T-helper 9 cell (primary cell): ENCODE results near the gene MFSD6.
"Not testable (repeated sequence)": the region's sequence is repeated elsewhere in the genome, so short reads cannot be mapped to it uniquely, and the experiment has no call there.

ENCODE experiments used
- DNase-seq: peaks from one replicate; pipeline ENCODE4 v3.0.0-alpha.2; 2020

MFSD6 gene

GRCh38 chr2:190405995-190406394 is 2.2 kb upstream of the MFSD6 start:
- DNase-seq = no peak

- DNase-seq = no peak
Observed at GRCh38 chr2:190406805-190407204, 1.4 kb upstream of the MFSD6 start.

DNA sequence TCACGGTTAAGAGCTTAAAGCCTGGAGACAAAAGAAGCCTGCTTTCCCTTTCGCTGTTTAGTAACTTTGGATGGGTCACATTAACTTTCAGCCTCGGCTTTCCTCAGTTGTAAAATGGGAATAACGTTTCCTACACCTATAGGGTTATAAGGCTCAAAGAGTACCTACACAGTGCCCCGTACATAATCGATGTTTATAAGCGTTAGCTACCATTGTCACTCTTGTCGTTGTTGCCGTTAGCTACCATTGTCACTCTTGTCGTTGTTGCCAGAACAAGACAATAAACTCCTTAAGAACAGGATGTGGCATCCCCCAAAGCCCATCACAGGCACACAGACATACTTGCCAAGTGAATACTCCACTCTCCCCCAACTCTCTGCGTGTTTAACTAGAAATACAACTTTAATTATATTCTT is 901 bp upstream of the MFSD6 start:
- DNase-seq = no peak

DNA sequence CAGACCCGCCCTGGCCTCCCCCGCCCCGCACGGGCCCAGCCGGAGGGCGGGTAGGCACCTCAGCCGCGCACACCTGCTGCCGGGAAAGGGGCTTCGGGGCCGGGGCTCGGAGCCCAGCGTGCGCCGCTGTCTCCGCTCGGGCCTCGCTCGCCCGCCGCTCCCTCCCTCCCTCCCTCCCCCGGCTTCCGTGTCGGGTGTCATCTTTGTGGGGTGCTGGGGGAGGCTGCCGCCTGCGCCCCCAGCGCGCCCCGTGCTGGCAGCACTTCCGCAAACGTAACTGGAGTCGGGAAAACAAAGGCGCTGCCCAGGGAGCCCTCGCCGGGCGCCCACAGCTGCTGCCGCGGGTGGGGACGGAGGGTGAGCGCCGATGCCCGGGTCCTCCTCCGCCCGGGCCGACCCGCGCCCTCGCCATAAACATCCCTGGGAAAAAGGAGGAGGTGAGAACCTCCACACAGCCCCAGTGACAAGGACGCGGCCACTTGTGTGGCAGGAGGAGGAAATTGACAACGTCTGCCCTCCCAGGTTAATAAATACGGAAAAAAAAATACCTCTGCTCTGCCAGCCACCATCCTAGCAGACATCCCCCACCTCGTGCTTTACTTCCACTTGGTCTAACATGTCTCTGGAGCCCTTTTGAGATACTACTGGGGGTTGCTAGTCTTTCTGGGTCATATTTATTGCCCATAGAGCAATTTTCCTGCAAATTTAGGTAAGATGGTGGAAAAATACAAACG is 550 bp downstream of the MFSD6 start:
- DNase-seq = peak; percentile 71

- DNase-seq = no peak
Observed at GRCh38 chr2:190409616-190410015, 1.5 kb downstream of the MFSD6 start.

DNA sequence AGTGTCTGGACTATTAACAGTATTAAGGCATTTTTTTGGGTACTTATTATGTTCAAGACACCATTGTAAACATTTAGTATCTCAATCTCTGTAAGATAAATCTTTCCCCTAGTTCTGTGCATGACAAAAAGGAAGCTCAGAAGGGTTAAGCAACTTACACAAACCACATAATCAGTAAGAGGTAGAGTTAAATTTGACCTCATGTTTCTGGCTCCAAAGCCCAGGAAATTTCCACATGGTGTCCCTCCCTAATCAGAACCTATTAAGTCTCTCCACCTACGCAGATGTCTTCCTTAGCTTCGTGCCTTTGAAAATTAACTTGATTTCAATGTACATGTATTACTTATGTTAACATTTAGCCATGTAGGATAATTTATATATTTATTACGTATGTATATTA is 2.0 kb downstream of the MFSD6 start:
- DNase-seq = no peak

- DNase-seq = no peak
Observed at GRCh38 chr2:190412966-190413365, 4.8 kb downstream of the MFSD6 start.

DNA sequence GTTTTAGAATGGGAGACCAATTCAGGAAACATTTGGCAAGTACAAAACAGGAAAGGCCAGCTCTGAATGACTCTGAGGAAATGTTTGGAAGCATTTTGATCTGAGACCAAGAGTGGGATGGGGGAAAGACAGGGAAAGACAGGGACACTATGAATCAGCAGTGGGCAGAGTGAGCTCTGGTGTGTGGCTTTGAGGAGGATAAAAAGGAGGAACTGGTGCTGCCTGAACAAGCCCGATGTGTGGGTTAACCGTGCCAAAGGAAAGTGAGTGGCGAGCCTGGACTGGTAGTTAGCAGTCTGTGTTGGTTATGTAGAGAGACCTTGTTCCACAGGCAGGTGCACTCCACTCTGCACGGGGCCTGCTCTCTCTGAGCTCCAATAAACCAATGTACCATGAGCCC is 5.3 kb downstream of the MFSD6 start:
- DNase-seq = no peak

GRCh38 chr2:190415251-190415650 is 7.1 kb downstream of the MFSD6 start:
- no peak for DNase-seq

GRCh38 chr2:190415794-190416775 is 7.9 kb downstream of the MFSD6 start:
- DNase-seq = no peak

DNA sequence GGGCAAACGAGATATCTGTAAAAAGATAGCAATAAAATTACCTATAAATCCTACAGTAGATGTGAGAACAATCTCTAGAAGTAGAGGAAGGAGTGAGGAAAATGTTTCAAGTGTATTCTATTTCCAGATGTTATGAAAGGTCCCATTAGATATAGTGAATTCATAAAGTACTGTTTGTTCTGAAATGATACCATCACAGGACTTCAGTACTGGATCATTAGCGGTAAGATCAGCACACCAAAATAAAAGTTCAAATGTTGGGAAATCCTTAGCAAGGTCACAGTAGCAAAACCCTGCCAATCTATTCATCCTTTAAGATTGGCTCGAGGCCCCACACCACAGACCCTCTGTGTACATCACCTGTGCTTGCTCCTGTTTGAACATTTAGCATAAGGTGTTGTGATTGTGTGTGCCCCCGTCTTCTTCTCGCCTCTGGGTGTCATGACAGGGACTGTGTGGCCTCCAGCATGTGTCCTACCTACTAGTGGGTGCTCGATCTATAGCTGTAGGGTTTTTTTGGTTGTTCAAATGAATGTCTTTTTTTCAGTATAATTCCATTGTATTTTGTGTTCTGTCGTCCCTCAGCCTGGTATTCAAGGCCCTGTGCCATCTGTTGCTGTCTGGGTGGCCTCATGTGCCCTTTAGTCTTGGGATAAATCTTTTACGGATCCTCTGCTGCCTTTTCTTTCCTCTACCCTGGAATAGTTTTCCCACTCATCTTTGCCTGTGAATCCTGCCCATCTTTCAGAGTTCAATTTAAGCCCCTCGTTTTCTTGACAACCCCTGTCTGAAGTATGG is 9.1 kb downstream of the MFSD6 start:
- DNase-seq = no peak

GRCh38 chr2:190418727-190419126 is 10.6 kb downstream of the MFSD6 start:
- DNase-seq = no peak

- no peak for DNase-seq
Observed at GRCh38 chr2:190420801-190421200, 12.6 kb downstream of the MFSD6 start.

DNA sequence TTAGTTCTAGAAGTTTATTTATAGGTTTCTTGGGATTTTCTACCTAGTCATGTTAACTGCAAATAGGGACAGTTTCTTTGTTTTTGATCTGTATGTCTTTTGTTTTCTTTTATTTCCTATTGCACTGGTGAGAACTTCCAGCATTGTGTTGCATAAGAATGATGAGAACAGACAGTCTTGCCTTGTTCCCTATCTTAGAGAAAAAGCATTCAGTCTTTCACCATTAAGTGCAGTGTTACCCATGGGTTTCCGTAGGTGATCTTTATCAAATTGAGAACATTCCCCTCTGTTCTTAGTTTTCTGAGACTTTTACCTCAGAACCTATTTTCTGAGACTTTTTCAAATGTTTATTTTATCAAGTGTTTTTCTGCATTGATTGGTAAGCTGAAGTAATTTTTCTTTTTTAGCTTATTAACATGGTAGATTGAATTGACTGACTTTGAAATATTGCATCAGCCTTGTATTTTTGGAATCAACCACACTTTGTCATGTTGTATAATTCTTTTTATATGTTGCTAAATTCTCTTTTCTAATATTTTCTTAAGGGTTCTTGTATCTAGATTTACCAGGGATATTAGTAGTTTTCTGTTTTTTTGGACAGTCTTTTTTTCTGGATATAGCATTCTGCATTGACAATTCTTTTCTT is 17.2 kb downstream of the MFSD6 start:
- DNase-seq = no peak

GRCh38 chr2:190425883-190426658 is 17.9 kb downstream of the MFSD6 start:
- DNase-seq = no peak

DNA sequence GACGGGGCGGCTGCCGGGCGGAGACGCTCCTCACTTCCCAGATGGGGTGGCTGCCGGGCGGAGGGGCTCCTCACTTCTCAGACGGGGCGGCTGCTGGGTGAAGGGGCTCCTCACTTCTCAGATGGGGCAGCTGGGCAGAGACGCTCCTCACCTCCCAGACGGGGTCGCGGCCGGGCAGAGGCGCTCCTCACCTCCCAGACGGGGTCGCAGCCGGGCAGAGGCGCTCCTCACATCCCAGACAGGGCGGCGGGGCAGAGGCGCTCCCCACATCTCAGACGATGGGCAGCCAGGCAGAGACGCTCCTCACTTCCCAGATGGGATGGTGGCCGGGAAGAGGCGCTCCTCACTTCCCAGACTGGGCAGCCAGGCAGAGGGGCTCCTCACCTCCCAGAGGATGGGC is 22.7 kb downstream of the MFSD6 start:
- not testable (repeated sequence) for DNase-seq

DNA sequence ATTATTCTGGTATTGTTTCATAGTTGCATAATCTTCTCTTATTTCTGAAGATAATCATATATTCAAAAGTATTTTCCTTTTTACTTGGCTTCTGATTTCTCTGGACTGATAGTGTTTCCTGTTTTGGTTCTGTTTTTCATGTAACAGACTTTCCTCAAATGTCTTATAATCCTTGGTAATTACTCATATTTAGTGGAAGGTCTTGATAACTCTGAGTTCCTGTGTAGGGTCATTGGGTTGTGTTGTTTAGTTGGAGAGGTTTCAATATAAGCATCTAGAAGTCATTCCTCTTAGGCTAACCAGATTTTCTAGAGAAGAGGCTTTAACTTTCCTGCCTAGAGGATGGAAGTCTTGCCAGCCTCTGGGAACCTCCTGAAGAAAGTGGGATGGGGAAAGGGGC is 23.8 kb downstream of the MFSD6 start:
- DNase-seq = no peak

DNA sequence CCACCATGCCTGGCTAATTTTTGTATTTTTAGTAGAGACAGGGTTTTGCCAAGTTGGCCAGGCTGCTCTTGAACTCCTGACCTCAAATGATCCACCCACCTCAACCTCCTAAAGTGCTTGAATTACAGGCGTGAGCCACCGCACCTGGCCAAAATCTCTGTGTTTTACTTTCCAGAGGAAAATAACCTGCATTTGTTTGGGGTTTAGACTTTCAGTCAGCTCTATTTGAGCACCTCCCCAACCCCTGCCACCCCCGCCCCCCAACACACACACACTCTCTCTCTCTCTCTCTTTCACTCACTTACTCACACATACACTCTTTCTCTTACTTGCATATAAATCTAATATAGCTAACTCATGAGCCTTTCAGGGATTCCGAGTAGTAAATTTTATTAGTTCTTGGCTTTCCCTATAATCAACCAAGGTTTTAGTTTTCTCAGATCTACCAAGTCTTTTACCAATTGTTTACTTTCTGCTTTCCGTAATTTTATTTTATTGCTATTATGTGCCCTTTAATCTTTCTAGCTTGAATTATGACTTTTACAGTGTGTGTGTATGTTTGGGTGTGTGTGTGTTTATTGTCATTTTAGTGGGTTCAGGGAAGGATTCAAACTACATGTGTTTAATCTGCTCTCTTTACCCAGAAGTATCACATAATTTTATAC is 24.5 kb downstream of the MFSD6 start:
- DNase-seq = no peak

DNA sequence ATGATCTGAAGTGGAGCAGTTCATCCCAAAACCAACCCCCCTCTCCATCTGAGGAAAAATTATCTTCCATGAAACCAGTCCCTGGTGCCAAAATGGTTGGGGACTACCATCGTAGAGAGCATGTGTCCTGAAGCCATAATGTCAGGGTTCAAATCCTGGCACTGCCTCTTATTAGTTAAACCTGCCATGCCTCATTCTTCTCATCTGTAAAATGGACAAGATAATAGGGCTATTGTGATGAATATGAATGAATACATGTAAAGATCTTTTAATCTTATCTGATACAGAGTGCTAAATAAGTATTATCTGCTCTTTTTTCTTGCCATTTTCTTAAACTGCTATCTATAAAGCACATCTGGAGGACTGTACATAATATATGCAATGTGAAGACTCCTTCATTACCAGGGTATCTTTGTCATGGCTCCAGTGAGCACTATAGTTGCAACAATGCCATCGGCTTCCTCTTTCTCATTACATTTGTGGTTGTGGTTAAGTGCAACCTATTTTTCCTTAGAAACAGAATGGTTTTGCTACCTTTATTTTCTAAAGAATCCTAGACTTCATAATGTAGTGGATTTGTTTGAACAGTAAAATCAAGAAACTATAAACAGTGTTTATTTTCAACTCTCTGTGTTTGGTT is 27.0 kb downstream of the MFSD6 start:
- DNase-seq = no peak

DNA sequence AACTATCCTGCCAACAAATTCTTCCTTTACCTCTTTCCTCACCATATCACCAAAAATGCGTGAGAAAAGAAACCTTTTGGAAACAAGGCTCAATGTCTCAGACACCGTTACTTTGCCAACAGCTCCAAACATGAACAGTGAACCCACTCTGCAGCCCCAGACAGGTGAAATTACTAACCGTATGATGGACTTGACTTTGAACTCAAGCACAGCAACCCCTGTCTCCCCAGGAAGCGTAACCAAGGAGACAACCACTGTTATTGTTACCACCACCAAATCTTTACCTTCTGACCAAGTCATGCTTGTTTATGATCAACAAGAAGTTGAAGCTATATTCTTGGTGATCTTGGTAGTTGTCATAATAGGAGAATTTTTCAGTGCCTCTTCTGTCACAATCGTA is 28.4 kb downstream of the MFSD6 start:
- no peak for DNase-seq

DNA sequence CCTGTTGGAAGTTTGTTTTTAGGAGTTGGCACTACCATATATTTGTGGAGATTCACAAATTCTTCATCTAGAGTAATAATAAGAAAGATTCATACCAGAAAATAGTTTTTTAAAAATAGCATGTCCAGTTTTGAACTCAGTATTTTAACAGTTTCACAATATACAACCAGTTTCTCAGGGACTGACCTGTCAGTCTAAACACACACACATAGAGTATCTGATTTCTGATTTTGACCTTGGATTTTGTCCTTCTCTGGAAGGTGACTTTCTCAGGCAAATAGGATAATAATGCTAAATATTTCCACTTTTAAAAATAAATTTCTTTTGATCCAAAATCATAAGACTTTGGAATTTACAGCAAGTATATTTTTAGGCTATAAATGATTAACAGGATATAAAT is 32.0 kb downstream of the MFSD6 start:
- DNase-seq = no peak
